HG03520 (cell line): ENCODE measurements around the gene PIWIL4.
A peak's percentile ranks its signal among the peaks of the same experiment; 100 is the strongest.
"Not testable (repeated sequence)": the region's sequence is repeated elsewhere in the genome, so short reads cannot be mapped to it uniquely, and the experiment has no call there.

ENCODE experiments used
- ATAC-seq: cut with Tn5 transposase; IDR thresholded peaks from one replicate; pipeline ENCODE4 v1.9.1; 2021; ENCODE audit warnings: mild to moderate bottlenecking, moderate library complexity; ENCODE audit not compliant: unreplicated experiment

Gene PIWIL4

DNA sequence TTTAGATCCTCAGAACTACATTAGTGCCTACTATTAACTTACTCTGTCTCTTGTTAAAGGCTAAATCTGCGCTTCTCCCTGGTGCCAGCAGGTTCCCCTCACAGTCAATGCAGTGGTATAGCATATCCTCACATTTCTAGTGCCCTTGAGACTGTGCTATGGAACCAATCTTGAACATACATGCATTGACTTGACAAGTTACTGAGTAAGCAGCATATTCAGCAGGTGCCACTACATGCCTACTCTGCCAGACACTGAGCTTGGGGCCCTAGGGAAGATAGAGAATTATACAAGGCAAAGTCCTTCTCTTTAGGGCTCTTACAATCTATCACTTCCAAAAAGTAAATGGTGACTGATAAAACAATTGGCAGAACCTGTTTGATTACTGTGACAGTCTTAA, 20.3 kb upstream of the PIWIL4 start:
- ATAC-seq = no peak

DNA sequence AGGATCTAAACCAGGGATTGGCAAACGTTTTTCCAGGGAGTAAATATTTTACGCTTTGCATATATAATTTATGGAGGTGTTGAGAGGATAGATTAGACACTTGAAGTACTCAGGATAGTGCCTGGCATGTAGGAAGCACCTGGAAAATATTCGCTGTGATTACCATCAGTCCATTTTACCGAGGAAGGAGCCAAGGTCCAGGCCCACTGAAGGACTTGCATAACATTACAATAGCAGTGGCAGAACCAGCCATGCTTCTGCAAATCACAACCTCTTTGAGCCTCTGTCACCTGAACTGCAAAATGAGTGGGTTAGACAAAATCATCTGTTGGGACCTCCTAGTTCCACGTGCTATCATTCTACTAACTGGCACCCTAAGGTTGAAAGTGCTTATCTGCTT, 18.0 kb upstream of the PIWIL4 start:
- ATAC-seq = no peak

- no peak for ATAC-seq
Observed at GRCh38 chr11:94550513-94550912, 16.7 kb upstream of the PIWIL4 start.

GRCh38 chr11:94553938-94554337, 13.2 kb upstream of the PIWIL4 start:
- ATAC-seq = no peak

- ATAC-seq = not testable (repeated sequence)
Observed at GRCh38 chr11:94555752-94556329, 11.3 kb upstream of the PIWIL4 start.

DNA sequence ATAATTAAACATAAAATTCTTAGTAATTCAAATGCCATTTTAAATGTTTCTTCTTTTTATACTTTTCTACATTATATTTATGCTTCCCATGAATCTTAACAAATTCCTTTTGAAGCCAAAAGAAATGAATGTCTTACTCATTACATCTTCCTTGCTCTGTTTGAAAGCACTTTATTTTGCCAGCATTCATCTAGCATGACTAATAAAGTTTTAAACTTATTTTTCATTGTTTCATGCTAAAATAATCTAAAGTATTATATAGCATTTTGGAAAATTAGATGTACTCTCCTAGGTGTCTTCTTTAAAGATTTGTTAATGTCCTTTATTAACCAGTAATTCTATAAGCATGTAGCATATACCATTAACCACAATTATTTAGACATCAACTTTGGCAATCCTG, 9.7 kb upstream of the PIWIL4 start:
- no peak for ATAC-seq

- ATAC-seq = no peak
Observed at GRCh38 chr11:94557992-94558391, 9.2 kb upstream of the PIWIL4 start.

DNA sequence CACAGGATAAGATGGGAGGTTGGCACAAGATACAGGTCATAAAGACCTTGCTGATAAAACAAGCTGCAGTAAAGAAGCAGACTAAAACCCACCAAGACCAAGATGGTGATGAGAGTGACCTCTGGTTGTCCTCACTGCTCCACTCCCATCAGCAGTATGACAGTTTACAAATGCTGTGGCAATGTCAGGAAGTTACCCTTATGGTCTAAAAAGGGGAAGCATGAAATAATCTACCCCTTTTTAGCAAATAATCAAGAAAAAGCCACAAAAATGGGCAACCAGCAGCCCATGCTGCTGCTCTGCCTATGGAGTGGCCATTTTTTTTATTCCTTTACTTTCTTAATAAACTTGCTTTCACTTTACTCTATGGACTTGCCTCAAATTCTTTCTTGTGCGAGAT, 8.7 kb upstream of the PIWIL4 start:
- ATAC-seq = no peak

- ATAC-seq = no peak
Observed at GRCh38 chr11:94558932-94559331, 8.2 kb upstream of the PIWIL4 start.

DNA sequence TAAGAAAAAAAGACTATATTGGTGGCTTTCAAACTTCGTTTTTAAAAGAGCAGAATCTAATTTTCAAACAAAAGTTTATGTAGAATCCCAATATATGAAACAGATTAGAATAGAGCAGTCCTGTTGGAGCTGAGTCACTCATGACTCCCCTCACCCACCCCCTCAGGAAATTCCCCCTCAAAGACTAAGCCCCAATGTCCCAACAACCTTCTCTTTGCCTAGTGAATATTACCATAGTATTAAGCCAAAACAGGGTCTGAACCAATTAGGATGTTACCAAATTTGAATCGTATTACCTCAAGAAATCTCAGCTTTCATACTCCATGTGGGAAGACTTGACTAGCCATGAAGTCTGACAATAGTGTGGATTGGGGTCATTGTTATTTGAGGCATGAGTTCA, 7.8 kb upstream of the PIWIL4 start:
- no peak for ATAC-seq

DNA sequence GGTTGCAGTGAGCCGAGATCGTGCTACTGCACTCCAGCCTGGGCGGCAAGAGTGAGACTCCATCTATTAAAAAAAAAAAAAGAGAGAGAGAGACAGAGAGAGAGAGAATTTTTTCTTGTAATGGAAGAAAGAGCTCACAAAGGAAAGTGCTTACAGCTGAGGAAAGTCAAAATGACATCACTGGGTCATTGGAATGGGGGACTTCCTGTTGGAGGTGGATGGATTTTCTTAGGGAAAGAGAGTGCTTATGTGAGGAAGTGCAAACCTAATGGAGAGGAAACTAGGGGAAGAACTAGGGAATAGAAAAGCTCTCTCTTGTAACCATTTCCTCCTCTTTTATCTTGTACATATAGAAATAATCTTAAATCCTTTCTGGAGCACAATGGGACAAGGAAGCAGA, 6.3 kb upstream of the PIWIL4 start:
- ATAC-seq = no peak

GRCh38 chr11:94563176-94563847, 3.9 kb upstream of the PIWIL4 start:
- ATAC-seq = no peak

DNA sequence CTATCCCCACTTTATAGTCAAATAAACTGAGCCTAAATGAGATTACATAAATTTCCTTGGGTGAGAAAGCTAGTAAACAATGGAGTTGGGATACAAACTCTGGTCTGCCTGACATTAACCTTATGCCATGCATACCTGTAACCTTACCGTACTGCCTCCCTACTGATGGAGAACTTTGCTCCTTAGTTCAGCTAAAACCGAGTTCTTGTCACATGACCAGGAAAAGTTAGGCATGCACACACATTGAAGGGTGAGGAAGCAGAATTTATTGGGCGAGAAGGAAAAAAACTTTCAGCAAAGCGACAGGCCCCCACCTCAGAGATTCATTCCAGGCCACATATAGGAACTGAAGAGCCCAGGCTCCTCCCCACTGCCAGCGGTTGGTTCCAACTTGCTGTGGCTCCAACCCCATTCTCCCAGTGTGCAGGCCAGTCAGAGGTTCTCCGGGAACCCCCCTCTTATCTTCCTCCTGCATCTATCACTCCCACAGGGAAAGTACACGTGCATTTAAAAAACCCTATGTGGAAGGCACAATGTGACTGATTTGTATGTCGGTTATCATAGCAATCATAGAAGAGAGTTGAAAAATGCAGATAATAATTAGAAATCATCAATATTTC, 3.2 kb upstream of the PIWIL4 start:
- ATAC-seq = no peak

GRCh38 chr11:94568200-94568599, 1.0 kb downstream of the PIWIL4 start:
- ATAC-seq = no peak

DNA sequence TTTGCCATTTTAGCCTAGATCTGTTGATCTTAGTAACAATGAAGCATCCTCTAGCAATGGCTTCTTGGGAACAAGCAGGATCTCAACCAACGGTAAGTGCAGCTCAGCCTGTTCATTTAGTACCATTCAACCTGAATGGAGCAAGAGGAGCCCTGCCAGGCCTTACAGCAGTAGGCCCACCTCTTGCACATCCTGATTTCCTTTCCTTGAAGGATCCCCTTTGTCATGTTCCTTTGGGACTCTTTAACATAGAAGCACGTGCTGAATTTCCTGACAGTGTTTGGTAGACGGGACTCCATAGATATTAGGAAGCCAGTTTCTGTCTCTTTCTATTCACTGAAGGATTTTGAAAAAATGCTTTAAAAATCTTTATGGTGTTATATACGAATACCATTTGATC, 1.5 kb downstream of the PIWIL4 start:
- no peak for ATAC-seq

- not testable (repeated sequence) for ATAC-seq
Observed at GRCh38 chr11:94572975-94573374, 5.8 kb downstream of the PIWIL4 start.

GRCh38 chr11:94574193-94574961, 7.2 kb downstream of the PIWIL4 start:
- no peak for ATAC-seq

DNA sequence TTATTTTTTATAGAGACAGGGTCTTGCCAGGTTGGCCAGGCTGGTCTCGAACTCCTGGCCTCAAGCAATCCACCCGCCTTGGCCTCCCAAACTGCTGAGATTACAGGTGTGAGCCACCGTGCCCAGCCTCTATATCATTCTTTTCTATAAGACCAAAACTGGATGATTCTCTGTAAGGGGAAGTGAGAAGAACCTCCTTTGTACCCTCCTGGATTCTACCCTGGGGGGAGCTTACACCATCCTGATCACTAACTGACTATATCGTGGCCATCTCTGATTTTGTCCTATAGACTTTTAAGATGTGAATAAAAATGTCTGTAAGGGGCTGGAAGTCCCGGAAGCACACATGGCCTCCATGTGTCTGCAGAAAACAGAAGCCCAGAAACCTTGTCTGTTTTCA, 9.1 kb downstream of the PIWIL4 start:
- ATAC-seq = no peak

DNA sequence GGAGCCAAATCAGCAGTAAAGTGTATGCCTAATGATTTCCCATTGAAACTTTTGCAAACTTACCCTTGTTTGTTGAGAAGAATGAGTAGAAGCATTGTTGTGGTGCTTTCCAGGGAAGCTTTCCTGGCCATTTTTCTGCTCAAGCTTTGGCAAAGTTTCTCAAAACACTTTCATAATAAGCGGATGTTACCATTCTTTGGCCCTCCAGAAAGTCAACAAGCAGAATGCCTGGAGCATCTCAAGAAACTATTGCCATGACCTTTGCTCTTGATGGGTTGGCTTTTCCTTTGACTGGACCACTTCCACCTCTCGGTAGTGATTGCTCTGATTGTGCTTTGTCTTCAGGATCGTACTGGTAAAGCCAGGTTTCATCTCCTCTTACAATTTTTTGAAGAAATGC, 10.7 kb downstream of the PIWIL4 start:
- no peak for ATAC-seq

DNA sequence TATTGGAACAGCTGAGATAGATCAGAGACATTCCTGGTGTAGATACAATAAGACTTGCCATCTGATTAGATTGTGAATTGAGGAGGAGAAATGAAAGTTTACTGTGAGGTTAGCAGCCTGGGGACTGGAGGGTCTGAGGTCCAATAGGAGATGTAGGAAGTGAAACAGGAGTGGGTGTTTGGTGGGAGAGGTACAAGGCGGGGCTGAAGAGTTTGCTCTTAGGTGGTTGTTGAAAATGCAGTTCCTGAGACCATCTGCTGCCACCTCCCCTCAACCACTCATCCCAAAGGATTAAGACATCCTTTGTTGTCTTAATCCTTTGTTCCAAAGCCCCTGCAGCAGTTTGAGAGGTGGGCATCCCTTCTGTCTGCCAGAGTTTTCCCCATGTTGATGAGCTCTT, 14.8 kb downstream of the PIWIL4 start:
- peak; percentile 83 for ATAC-seq

DNA sequence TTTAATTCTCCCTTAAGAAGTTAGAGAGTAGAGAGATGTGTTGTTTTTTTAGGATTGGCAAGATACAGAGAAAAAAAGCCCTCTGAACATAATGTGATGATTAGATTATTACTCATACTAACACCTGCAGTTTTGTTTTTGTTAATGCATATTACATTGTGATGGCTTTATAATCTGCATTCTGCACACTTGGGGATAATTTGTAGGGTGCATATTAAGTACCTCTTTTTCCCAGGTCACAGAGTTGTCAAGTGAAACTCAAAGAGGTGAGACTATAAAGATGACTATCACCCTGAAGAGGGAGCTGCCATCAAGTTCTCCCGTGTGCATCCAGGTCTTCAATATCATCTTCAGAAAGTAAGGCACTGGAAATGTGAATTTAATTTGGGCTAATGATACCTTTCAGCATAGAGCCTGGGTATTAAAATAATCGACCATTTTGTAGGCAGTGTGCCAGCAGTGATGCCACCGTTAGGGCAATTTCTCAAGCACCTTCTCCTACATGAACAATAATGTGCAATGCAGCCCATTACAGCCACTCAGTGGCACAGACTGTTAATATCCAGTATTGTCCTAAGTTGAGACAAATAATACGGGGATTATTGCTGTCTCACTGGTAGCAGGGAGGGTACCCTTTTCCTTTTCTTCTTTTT, 16.2 kb downstream of the PIWIL4 start:
- no peak for ATAC-seq
